Natural killer cell treated with Interleukin-12 subunit alpha and Interleukin-12 subunit beta and Interleukin-15 and Interleukin-18, amount 100 ng/mL, for 72 hours (primary cell): ENCODE data around the gene DOCK4. TPM values are rescaled to one million over a fixed set of nuclear protein-coding genes. Genes with fewer than 3 reads are reported as not detected.

Experiments used
- ATAC-seq, 2 donors: fragments of 150-1000 bp; cut with Tn5 transposase in 1 of 2; sonication (Bioruptor Pico), chemical (Tn5 transposase) in 1 of 2; 2 replicates each; pipeline ENCODE4 v1.10.0; 2021
- DNase-seq: peaks from one replicate; pipeline ENCODE4 v3.0.0; 2022; ENCODE audit warnings: low spot score
- H3K27ac Mint-ChIP-seq, 2 donors: 1 replicate in 1 of 2; 2 replicates in 1 of 2; pipeline ENCODE4 v1.8.0; 2022; ENCODE audit warnings: mixed read lengths in 2 of 2, mild to moderate bottlenecking in 1 of 2, moderate library complexity in 1 of 2
- H3K27me3 Mint-ChIP-seq, 2 donors: 1 replicate in 1 of 2; 2 replicates in 1 of 2; pipeline ENCODE4 v1.8.0; 2022; ENCODE audit warnings: mixed read lengths in 2 of 2
- H3K36me3 Mint-ChIP-seq: one replicate; pipeline ENCODE4 v1.8.0; 2022; ENCODE audit warnings: mixed read lengths
- H3K4me1 Mint-ChIP-seq, 2 donors: 1 replicate in 1 of 2; 2 replicates in 1 of 2; pipeline ENCODE4 v1.8.0; 2022; ENCODE audit warnings: low read depth in 2 of 2, mixed read lengths in 2 of 2, mild to moderate bottlenecking in 1 of 2
- H3K4me3 Mint-ChIP-seq: one replicate; pipeline ENCODE4 v1.8.0; 2022; ENCODE audit warnings: mixed read lengths
- H3K9me3 Mint-ChIP-seq: 2 replicates; pipeline ENCODE4 v1.8.0; 2022; ENCODE audit warnings: mixed read lengths
- total RNA-seq, 2 donors: library from RNA; stranded (reverse); gene quantifications; one replicate each; pipeline ENCODE4 v1.2.3, GENCODE V29; 2022

Gene DOCK4
- total RNA-seq, 2 donors from 2014 or later: 1.8 to 3.3 TPM

- H3K36me3 Mint-ChIP-seq: no peaks in the 10 kb centered on the region
Observed at GRCh38 chr7:111750228-111750627, 456.0 kb downstream of the DOCK4 start.

GRCh38 chr7:111749625-111750024, 456.6 kb downstream of the DOCK4 start:
- no peak overlapping the region for H3K4me3 Mint-ChIP-seq
- H3K27ac Mint-ChIP-seq: no peak overlapping the region
- peaks cover 5 to 11% of the 10 kb centered on the region in 2 donors for H3K27me3 Mint-ChIP-seq
- no peaks in the 10 kb centered on the region for H3K9me3 Mint-ChIP-seq
- ATAC-seq (no peak), DNase-seq (no peak)
- H3K36me3 Mint-ChIP-seq: no peaks in the 10 kb centered on the region
- no peaks in the 10 kb centered on the region for H3K4me1 Mint-ChIP-seq

More at GRCh38 chr7:111750228-111750627, 456.0 kb downstream of the DOCK4 start:
- no peak for DNase-seq
- Mint-ChIP-seq H3K9me3 (no peaks in the 10 kb centered on the region), H3K4me1 (no peaks in the 10 kb centered on the region), H3K4me3 (no peak overlapping the region), H3K27me3 (peaks cover 5 to 11% of the 10 kb centered on the region in 2 donors), H3K27ac (no peak overlapping the region)
- no peak for ATAC-seq

GRCh38 chr7:111747718-111748117, 458.5 kb downstream of the DOCK4 start:
- Mint-ChIP-seq H3K4me1 (no peaks in the 10 kb centered on the region), H3K9me3 (no peaks in the 10 kb centered on the region), H3K4me3 (no peak overlapping the region), H3K27me3 (peaks cover 5 to 11% of the 10 kb centered on the region in 2 donors), H3K36me3 (no peaks in the 10 kb centered on the region), H3K27ac (no peak overlapping the region)
- ATAC-seq (no peak), DNase-seq (no peak)

- ATAC-seq: no peak
- H3K4me3 Mint-ChIP-seq: no peak overlapping the region
- no peaks in the 10 kb centered on the region for H3K9me3 Mint-ChIP-seq
- H3K36me3 Mint-ChIP-seq: no peaks in the 10 kb centered on the region
- DNase-seq: no peak
- H3K27me3 Mint-ChIP-seq: peaks cover 5 to 11% of the 10 kb centered on the region in 2 donors
- no peaks in the 10 kb centered on the region for H3K4me1 Mint-ChIP-seq
- no peak overlapping the region for H3K27ac Mint-ChIP-seq
Observed at GRCh38 chr7:111746950-111747349, 459.2 kb downstream of the DOCK4 start.

- DNase-seq (no peak), ATAC-seq (no peak)
- H3K9me3 Mint-ChIP-seq: no peaks in the 10 kb centered on the region
- no peak overlapping the region for H3K4me3 Mint-ChIP-seq
- H3K36me3 Mint-ChIP-seq: no peaks in the 10 kb centered on the region
- H3K27ac Mint-ChIP-seq: no peak overlapping the region
- H3K4me1 Mint-ChIP-seq: no peaks in the 10 kb centered on the region
- H3K27me3 Mint-ChIP-seq: peaks cover 5 to 11% of the 10 kb centered on the region in 2 donors
Observed at GRCh38 chr7:111744501-111745155, 461.6 kb downstream of the DOCK4 start.

- ATAC-seq: no peak
- Mint-ChIP-seq H3K27ac (no peak overlapping the region), H3K4me3 (no peak overlapping the region), H3K4me1 (no peaks in the 10 kb centered on the region), H3K27me3 (peaks cover 2 to 5% of the 10 kb centered on the region in 2 donors), H3K36me3 (no peaks in the 10 kb centered on the region), H3K9me3 (no peaks in the 10 kb centered on the region)
- no peak for DNase-seq
Observed at GRCh38 chr7:111743244-111743847, 462.9 kb downstream of the DOCK4 start.

GRCh38 chr7:111741811-111742240, 464.4 kb downstream of the DOCK4 start:
- H3K4me3 Mint-ChIP-seq: no peak overlapping the region
- no peaks in the 10 kb centered on the region for H3K36me3 Mint-ChIP-seq
- ATAC-seq (peak in 1 of 2 donors; percentile 64), DNase-seq (no peak)
- no peak overlapping the region for H3K27ac Mint-ChIP-seq
- H3K27me3 Mint-ChIP-seq: peaks cover 0 to under 1% of the 10 kb centered on the region in 2 donors
- no peaks in the 10 kb centered on the region for H3K4me1 Mint-ChIP-seq
- H3K9me3 Mint-ChIP-seq: no peaks in the 10 kb centered on the region

GRCh38 chr7:111740942-111741341, 465.3 kb downstream of the DOCK4 start:
- Mint-ChIP-seq H3K4me1 (no peaks in the 10 kb centered on the region), H3K27ac (no peak overlapping the region), H3K9me3 (no peaks in the 10 kb centered on the region), H3K27me3 (peaks cover 4 to 10% of the 10 kb centered on the region in 2 donors), H3K4me3 (no peak overlapping the region), H3K36me3 (no peaks in the 10 kb centered on the region)
- ATAC-seq (no peak), DNase-seq (no peak)

- ATAC-seq: no peak
- Mint-ChIP-seq H3K27ac (no peak overlapping the region), H3K27me3 (peaks cover 7 to 10% of the 10 kb centered on the region in 2 donors), H3K4me3 (no peak overlapping the region), H3K9me3 (no peaks in the 10 kb centered on the region), H3K36me3 (no peaks in the 10 kb centered on the region), H3K4me1 (no peaks in the 10 kb centered on the region)
- DNase-seq: no peak
Observed at GRCh38 chr7:111736552-111736874, 469.7 kb downstream of the DOCK4 start.

- DNase-seq (peak; percentile 69), ATAC-seq (peak in 1 of 2 donors; percentile 46)
- Mint-ChIP-seq H3K27me3 (peaks cover 7 to 10% of the 10 kb centered on the region in 2 donors), H3K4me3 (no peak overlapping the region), H3K36me3 (no peaks in the 10 kb centered on the region), H3K9me3 (no peaks in the 10 kb centered on the region), H3K4me1 (no peaks in the 10 kb centered on the region), H3K27ac (no peak overlapping the region)
Observed at GRCh38 chr7:111735661-111736551, 470.3 kb downstream of the DOCK4 start.

- Mint-ChIP-seq H3K36me3 (no peaks in the 10 kb centered on the region), H3K27ac (no peak overlapping the region), H3K4me1 (no peaks in the 10 kb centered on the region), H3K9me3 (no peaks in the 10 kb centered on the region), H3K27me3 (peaks cover 7 to 10% of the 10 kb centered on the region in 2 donors), H3K4me3 (no peak overlapping the region)
- DNase-seq: no peak
- ATAC-seq: no peak
Observed at GRCh38 chr7:111734954-111735660, 471.1 kb downstream of the DOCK4 start.

GRCh38 chr7:111732923-111733322, 473.3 kb downstream of the DOCK4 start:
- no peaks in the 10 kb centered on the region for H3K9me3 Mint-ChIP-seq
- no peak for DNase-seq
- ATAC-seq: peak in 1 of 2 donors; percentile 12
- peaks cover 7 to 10% of the 10 kb centered on the region in 2 donors for H3K27me3 Mint-ChIP-seq
- no peaks in the 10 kb centered on the region for H3K4me1 Mint-ChIP-seq
- H3K27ac Mint-ChIP-seq: no peak overlapping the region
- no peaks in the 10 kb centered on the region for H3K36me3 Mint-ChIP-seq
- H3K4me3 Mint-ChIP-seq: no peak overlapping the region

GRCh38 chr7:111730476-111731300, 475.5 kb downstream of the DOCK4 start:
- Mint-ChIP-seq H3K4me3 (no peak overlapping the region), H3K9me3 (no peaks in the 10 kb centered on the region), H3K27ac (no peak overlapping the region), H3K36me3 (no peaks in the 10 kb centered on the region), H3K27me3 (peaks cover 3 to 5% of the 10 kb centered on the region in 2 donors), H3K4me1 (no peaks in the 10 kb centered on the region)
- ATAC-seq: no peak
- no peak for DNase-seq
